NCI-H1105 (cell line): ENCODE data around the gene PIGV.
A peak's percentile ranks its signal among the peaks of the same experiment; 100 is the strongest.

ENCODE experiments used
- DNase-seq: peaks from one replicate; lab custom pipeline; 2025; lab: John Stamatoyannopoulos, UW

The PIGV gene

DNA sequence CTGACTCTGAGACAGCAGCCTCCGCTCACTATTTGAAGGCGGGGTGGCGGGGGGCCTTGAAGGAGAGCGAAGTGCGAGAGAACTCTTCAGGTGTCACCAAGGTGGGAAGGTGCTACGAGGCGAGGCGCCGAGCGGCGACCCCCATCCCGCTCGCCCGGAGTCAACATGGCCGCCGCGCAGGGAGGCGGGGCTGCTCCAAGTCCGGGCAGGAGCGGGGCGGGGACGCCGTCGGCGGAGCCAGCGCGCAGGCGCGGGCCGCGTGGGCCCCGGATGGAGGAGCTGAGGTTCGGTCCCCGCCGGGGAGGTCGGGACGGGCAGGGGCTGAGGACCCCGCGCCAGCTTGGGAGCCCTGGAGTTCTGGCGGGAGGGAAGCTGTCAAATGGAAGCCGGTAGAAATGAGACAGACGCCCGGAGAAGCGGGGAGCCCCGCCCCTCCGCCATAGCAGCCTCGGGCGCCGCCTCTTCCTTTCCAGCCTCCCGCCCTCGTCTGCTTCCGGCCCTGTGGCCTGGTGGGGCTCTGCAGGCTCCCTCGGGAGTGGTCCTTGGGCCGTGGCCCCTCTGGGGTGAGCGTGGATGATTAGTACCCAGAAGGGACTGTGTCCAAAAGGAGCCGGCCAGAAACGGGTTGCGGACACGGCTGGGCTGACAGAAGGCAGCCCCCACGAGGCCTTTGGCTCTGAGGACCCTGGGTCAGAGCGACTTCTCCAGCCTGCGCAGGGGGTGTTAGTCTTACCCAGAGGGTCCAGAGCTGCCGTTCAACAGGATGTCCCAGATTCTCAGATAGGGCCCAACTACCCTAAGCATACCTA is at the start of gene PIGV:
TSS of gene PIGV (plus strand) at position 245 of the 809 bp plus-strand sequence. CDS start 2,866 bp downstream, outside the sequence.
- peak; percentile 95 for DNase-seq

DNA sequence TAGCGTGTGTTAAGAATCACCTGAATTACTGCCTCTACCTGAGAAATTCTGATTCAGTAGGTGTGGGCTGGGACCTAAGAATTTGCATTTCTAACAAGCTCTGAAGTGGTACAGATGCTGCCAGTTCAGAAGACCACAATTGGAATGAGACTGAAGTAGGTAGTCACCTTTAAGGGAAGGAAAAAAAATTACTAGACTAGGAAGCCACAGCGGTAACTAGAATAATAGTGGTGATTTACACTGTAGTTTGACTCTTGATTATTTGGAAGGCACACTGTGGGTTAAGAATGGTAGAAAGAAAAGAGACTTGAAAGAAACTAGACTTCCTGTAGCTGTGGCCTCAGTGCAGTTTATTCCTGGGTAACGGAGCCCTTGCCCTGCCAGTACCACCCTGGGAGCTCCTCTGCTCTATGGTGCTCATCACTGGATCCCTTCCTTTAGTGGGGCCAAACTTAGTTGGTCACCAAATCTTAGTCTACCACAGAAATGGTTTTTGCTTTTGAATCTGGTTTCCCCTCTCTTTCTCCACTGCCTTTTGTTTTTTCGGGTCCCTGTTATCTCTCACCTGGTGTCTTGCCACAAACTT is 48.3 kb upstream of the PIGV start:
- DNase-seq: no peak

DNA sequence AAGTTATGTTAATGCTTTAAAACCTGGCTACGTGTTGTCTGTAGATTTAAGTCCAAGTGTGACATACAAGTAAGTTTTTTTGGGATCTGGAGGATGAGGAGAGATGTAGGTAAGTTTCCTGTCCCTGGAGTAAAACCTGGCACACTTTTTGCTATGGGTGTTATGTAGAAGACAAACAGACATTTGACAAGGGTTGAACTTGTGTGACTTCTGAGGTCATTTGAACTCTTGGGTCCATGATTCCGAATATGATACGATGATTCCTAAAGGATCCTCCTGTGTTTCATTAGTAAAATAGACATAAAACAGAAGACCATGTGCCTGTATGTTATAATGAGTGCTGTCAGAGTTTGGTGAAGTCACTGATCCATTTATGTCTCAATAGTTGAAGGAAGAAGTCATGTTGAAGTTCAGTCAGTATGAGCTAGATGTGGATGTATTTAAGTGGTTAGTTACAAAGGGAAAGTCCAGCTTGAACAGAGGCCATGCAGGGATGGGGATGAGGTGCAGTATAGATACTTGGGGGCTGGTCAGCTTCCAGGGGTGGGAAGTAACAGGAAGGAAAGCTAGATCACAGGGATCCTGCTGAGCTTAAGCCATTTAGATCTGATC is 47.6 kb upstream of the PIGV start:
- no peak for DNase-seq

DNA sequence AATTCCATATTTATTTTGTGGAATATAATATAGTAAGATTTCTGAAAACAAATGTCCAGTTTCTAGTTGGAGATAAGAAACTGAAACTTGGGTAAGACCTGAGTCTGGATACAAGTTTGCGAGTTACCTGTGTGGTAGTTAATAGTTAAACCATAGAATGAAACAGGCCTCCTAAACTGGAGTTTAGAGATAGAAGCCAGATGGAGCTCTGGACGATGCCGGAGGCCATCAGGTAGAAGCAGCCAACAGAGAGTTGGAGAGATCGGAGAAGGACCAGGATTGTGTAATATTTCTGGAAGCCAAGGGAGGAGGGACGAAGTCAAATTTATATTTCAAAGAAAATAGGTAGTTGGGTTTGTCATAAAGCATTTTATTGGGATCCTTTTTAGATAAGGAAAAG is 46.8 kb upstream of the PIGV start:
- DNase-seq: no peak

DNA sequence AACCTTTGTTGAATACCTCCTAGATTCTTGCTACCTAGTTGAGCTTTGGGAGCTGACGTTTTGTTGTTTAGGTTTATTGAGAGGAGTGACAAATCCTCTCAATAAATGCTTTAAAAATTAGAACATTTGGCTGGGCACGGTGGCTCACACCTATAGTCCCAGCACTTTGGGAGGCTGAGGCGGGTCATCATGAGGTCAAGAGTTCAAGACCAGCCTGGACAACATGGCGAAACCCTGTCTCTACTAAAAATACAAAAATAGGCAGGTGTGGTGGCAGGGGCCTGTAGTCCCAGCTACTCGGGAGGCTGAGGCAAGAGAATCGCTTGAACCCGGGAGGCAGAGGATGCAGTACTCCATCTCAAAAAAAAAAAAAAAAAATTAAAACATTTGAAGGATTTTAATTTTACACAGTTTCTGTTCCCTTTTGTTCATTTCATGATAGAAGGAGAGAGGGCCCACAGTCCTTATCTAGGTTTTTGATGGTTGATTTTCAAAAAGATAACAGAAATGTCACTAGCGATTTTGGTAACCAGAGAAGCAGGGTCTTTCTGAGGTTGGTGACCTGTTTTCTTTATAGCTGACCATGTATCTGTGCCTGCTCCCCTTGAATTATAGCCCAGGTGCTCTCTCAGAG is 44.2 kb upstream of the PIGV start:
- DNase-seq: no peak

DNA sequence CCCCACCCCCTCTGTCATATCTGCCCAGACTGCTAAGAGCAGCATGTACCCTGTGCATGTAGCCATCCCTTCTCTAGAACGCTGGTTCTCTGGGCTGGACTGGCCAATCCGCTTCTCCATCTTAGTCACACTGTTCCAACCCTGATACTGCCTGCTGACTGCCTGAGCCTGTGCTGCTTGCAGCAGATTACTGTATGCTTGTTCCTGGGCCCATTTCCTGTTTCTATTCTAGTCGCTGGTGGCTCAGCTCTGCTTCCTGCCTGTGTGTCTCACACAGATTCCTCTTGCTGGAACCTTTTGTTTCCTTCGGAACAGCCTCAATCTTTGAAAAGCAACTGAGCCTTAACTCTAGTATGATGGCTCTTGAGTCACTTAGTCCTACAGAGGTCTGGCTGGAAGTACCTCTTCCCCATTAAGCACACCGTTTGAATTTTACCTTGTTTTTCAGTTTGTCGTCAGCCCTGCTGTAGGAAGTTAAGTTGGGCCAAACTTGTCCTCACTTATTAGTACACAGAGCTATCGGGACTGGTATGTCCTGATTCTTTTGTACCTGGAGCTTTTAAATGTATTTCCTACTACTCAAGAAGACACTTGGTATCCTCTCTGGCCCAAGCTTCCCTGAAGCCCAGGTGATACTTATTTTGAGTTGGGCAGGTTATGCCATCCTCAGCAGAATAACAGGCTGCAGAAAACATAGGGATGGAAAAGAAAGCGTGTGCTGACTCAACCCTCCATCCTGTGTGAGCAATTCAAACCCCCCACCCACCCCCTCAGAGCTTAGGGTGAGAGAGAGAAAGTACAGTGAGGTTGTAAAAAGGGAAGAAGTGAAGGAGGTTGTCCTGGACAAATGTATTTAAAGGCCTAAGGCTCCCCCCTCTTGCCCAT is 43.4 kb upstream of the PIGV start:
- no peak for DNase-seq

DNA sequence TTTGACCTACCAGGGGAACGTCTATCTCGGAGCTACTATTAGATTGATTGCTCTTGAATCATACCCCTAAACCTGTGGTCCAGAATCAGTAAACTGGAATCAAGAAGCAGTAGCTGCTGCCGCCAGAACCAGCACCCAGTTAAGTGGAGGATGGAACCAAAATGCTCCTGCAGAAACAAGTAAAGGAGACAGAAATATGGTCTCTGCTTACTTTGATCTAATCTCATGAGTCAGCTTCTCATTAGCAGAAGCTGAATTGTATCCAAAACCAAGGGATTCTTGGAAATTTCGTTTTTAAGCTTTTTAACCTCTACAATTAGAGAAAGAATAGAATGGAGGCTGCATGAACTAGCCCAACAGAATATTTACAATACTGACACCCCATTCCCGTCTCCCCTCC is 42.6 kb upstream of the PIGV start:
- DNase-seq: no peak

DNA sequence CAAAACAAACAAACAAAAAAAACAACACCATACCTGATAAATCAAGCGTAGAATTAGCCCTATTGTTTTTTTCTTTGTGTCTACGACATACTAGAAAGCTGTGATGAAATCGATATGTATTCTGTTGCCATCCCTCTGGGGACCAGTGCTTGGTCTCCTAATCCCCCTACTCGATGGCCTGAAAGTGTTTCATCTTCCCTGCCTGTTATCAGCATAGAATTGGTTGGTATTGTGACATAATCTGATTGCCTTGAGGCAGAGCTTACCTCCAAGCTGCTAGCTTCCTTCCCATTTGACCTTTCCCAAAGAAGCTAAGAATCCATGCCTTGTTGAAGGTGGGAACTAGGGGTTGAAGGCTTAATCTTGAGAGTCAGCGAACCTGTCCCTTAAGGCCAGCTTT is 40.7 kb upstream of the PIGV start:
- no peak for DNase-seq

DNA sequence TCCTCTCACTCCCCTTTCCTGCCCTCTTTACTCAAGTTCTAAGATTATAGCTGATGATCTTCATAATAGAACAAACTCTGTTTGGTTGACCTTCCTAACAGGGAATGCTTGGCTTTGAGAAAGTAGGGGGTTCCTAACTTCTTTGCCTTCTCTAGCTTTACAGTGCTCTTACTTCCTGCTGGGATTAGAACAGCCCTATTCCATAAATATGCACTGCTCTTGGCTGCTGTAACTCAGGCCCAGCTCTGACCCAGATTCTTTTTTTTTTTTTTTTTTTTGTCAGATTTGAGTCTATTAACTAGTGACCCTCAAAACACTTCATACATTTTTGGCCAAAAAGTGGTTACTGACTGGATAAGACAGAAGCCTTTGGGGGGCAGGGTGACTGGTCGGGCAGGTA is 39.4 kb upstream of the PIGV start:
- no peak for DNase-seq

DNA sequence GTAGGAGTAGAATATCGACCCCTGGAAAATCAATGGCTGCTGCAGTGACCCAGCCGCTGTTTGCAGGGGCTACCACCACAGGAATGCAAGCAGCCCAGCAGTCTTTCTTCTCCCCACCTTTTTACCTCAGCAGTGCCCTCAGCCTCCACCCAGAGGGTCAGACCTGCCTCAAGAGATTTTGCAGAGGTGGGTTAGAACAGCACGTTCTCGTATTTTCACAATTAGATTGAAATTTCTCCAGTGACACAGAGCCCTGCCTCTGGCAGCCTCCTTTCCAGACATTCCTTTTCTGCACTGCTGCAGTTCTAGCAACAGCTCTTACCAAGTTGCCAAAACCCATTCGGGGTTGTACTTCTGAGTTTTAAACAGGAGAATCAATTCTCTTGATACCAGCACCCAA is 38.3 kb upstream of the PIGV start:
- DNase-seq: no peak

DNA sequence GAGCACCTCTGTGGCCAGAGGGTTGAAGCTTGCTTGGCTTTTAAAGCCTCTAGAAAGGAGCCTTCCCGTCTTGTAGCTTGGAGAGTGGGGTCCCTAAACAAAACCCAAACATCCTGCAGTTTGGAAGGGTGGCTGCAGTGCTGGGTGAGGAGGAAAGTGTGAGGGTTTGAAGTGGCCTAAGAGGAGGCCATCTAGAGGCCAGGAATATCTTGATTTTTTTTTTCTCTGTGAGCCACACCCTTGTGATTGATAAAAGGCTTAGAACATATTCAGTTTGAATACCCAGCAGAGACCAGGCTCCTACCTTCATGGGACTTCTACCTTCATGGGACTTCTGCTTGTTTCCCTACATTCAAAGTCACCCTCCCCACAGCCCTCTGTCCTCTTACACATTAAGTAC is 37.3 kb upstream of the PIGV start:
- DNase-seq: no peak

DNA sequence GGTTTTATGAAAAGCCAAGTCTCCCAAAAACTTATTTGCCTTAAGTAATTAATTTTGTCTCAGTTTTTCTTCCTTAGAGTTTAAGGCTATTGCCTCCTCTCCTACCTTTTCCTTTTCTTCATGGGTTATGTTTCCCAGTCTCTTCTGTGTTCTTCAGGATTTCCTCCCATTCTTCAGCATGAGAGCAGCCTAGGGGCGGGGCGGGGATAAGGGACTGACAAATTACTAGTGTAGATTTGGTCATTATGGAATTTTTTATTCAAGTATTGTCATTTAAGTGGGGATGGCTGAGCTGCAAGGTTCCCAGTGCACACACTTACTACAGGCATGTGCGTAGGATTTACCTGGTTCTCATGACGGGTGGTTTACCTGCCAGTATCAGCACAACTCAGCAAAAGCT is 35.2 kb upstream of the PIGV start:
- no peak for DNase-seq

DNA sequence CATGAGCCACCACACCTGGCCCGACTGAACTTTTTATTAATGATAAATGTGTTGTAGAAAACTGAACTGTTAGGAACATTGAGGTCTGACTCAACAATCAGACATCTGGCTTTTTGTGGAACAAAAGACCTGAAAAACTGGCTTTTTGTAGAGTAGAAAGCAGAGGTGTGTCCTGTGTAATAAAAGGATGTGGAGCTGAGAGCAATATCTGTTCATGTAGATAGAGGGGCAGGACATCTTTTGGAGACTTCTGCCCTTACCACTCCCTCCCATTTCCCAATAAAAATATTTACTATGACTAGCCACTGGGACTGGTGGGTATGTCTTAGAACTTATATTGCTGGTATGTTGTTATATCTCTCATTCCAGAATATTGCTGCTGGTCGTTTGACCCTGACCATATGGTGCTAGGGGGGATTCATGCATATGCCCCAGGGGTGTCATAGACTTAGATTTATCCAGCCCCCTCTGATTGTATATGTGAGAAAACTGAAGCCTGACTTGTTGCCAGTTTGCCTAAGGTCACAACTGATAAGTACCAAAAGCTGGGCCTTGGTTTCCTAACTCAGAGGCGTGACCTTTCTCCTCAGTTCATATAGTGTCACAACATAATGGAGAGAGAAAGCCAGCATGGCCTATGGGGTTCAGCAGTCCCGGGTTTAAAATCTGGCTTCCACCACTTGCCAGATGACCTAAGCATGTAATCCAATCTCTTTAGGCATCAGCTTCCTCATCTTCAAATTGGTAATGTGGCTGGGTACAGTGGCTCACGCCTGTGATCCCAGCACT is 33.5 kb upstream of the PIGV start:
- DNase-seq: no peak

DNA sequence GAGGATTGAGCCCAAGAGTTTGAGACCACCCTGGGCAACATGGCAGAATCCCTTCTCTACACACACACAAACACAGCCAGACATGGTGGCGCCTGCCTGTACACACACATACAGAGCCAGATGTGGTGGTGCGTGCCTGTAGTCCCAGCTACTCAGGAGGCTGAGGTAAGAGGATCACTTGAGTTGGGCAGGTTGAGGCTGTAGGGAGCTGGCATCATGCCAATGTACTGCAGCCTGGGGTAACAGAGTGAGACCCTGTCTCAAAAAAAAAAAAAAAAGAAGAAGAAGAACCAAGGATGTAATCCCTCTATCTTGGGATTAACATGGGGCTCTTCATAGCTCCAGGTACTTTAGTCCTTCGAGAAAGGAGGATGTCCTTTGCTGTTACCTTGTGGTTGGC is 29.4 kb upstream of the PIGV start:
- no peak for DNase-seq

DNA sequence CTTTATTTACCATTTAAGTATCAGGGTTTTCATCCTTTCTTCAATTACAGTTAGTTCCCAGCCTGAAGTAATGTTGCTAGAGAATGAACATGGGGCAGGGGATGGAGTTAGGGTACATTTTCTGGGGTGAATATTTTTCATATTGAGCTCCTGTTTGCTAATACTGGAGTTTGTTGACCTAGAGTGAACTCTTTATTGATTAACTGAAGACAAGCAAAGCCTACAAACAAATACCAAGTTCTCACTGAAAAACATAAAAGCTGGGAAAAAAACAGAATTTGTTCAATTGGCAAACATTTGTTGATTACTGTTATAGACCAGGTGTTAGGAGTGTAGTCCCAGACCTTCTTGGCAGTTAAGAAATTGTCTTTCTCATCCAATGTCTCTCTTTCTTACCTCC is 28.2 kb upstream of the PIGV start:
- DNase-seq: no peak

DNA sequence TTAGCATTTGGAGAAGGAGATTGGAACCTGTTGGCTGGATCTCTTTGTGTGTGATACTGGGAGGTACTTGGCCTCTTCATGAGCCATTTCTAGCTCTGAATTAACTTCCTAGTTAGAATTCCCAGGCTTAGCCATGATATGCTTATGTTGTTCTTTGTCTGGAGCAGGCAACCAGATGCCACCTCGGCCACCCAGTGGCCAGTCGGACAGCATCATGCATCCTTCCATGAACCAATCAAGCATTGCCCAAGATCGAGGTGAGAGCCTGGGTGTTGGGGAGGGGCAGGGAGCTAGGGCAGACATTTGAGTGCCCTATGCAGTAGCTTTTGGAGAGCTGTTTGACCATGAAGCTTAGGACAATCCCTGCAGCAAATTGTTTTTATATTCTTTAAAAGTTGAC is 26.5 kb upstream of the PIGV start:
- no peak for DNase-seq

DNA sequence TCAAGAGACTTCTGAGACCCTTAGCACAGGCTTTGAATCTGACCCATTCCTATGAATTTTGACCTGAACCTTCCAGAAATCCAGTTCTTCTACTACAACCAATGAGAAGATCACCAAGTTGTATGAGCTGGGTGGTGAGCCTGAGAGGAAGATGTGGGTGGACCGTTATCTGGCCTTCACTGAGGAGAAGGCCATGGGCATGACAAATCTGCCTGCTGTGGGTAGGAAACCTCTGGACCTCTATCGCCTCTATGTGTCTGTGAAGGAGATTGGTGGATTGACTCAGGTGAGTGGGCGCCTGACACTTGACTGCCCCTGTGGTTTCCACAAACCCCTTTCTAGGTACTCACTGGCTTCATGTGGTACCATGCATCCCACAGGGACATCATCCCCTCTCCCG is 20.0 kb upstream of the PIGV start:
- no peak for DNase-seq

DNA sequence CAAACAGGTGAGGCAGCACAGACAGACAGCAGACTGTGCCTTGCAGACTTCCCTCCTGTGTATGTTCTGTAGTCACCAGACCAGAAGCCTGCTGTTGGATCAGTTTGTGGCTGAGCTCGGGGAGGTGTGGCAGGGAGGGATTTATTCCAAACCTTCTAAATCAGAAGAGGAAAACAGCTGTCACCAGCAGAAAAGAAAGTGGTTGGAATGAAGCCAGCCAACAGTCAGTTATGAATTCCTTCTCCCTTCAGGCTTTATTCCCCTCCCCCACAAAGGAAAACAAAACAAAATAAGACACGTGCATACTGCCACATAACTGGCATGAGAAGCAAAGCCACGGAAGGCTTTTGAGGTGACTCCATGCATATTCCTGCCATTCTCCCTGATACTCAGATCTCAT is 19.0 kb upstream of the PIGV start:
- no peak for DNase-seq

DNA sequence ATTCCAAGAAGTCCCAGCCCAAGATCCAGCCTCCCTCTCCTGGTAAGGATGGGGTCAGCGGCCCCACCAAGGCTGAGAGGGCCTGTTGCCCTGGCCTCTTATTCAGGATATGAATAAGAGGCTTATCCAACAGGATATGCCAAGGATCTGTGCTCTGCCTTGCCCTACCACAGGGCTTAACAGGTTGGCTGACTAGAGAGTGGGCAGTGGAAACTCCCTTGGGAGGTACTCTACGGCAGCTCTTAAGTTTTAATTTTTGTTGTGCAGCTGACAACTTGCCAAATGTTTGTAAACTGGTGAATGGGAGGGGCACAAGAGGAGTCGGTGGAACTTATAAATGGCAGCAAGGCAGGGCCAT is 16.5 kb upstream of the PIGV start:
- no peak for DNase-seq

DNA sequence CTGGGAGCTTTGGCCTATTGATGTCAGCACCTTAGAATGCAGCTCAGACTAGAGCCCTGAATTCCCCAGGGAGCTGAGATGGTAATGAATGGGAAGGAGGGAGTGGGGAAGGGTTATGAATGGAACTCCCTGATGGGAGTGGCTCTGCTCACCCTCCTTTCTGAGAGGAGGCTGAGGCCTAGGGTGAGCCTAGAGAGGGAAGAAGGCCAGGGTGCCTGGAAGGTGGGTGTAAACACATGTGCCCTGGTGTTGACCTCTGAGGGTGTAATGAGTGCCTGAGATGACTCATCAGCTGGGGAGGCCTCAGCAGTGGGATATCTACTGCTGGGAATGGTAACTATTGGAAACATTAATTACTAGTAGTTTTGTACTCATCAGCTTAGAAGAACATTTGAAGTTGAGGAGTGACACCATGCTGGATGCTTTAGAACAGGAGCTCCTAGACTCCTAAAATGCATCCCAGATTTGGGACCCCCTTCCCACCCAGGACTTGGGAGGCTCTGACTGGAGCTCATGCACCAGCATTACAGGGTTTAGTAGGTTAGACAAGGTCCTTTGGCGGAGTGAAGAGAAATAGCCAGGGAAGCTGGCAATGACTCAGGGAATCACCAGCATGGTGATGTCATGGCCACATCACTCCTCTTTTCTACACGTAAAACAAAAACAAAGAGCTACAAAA is 16.0 kb upstream of the PIGV start:
- no peak for DNase-seq

DNA sequence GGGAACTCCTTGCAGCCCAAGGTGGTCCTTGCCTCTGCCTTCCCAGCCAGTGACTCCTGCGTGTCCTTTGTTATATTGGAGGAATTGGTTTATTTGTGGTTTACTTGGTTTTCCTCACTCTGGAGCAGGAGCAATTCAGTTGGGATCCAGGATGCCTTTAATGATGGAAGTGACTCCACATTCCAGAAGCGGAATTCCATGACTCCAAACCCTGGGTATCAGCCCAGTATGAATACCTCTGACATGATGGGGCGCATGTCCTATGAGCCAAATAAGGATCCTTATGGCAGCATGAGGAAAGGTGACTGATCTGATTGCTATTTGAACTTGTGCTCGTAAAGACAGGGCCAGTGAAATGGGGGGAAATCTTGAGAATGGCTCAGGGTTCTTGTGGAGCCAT is 15.1 kb upstream of the PIGV start:
- DNase-seq: no peak
